NAMALWA (cell line): Measurements from ENCODE around the gene KLHL22.
"Not testable (repeated sequence)": the region's sequence is repeated elsewhere in the genome, so short reads cannot be mapped to it uniquely, and the experiment has no call there.

ENCODE experiments used
- DNase-seq: peaks from one replicate; pipeline ENCODE4 v3.0.0-alpha.2; 2015; ENCODE audit warnings: low spot score

Gene KLHL22

GRCh38 chr22:20494978-20495860, at the start of gene KLHL22:
Gene KLHL22, minus strand, starts transcription at chr22:20495795. Its CDS starts 6,584 bp downstream, at chr22:20489211.
- peak; percentile 35 for DNase-seq

- DNase-seq = not testable (repeated sequence)
These were observed 49.7 kb upstream of the KLHL22 start for GRCh38 chr22:20545318-20545634.

GRCh38 chr22:20542736-20543135, 47.1 kb upstream of the KLHL22 start:
- no peak for DNase-seq

GRCh38 chr22:20542055-20542454, 46.5 kb upstream of the KLHL22 start:
- DNase-seq = no peak

- not testable (repeated sequence) for DNase-seq
These were observed 43.3 kb upstream of the KLHL22 start for GRCh38 chr22:20538875-20539274.

GRCh38 chr22:20537983-20538382, 42.4 kb upstream of the KLHL22 start:
- no peak for DNase-seq

GRCh38 chr22:20537325-20537756, 41.7 kb upstream of the KLHL22 start:
- no peak for DNase-seq

GRCh38 chr22:20536590-20537324, 41.2 kb upstream of the KLHL22 start:
- no peak for DNase-seq

- DNase-seq = no peak
These were observed 38.3 kb upstream of the KLHL22 start for GRCh38 chr22:20533879-20534265.

GRCh38 chr22:20533095-20533878, 37.7 kb upstream of the KLHL22 start:
- no peak for DNase-seq

- no peak for DNase-seq
These were observed 36.8 kb upstream of the KLHL22 start for GRCh38 chr22:20532256-20532993.

- no peak for DNase-seq
These were observed 36.0 kb upstream of the KLHL22 start for GRCh38 chr22:20531404-20532201.

GRCh38 chr22:20531154-20531403, 35.5 kb upstream of the KLHL22 start:
- DNase-seq = no peak

GRCh38 chr22:20530368-20531153, 35.0 kb upstream of the KLHL22 start:
- DNase-seq = no peak

GRCh38 chr22:20528405-20528978, 32.9 kb upstream of the KLHL22 start:
- DNase-seq = no peak

- DNase-seq = no peak
These were observed 31.2 kb upstream of the KLHL22 start for GRCh38 chr22:20526628-20527355.

- DNase-seq = no peak
These were observed 30.7 kb upstream of the KLHL22 start for GRCh38 chr22:20526305-20526627.

- DNase-seq = no peak
These were observed 29.5 kb upstream of the KLHL22 start for GRCh38 chr22:20525048-20525447.

- peak; percentile 62 for DNase-seq
These were observed 28.4 kb upstream of the KLHL22 start for GRCh38 chr22:20524004-20524481.
